Middle frontal gyrus (tissue), 1 donor: ENCODE results near the gene INAFM2.

Experiments used
- DNase-seq: peaks from one replicate; pipeline ENCODE4 v3.0.0-alpha.2; 2015; ENCODE audit warnings: low spot score; ENCODE audit errors: extremely low spot score

Gene INAFM2

GRCh38 chr15:40323239-40323952 lies at the start of gene INAFM2:
Gene INAFM2, plus strand, starts transcription at chr15:40323692. Its CDS starts 364 bp downstream, at chr15:40324056.
- DNase-seq = peak; percentile 77

DNA sequence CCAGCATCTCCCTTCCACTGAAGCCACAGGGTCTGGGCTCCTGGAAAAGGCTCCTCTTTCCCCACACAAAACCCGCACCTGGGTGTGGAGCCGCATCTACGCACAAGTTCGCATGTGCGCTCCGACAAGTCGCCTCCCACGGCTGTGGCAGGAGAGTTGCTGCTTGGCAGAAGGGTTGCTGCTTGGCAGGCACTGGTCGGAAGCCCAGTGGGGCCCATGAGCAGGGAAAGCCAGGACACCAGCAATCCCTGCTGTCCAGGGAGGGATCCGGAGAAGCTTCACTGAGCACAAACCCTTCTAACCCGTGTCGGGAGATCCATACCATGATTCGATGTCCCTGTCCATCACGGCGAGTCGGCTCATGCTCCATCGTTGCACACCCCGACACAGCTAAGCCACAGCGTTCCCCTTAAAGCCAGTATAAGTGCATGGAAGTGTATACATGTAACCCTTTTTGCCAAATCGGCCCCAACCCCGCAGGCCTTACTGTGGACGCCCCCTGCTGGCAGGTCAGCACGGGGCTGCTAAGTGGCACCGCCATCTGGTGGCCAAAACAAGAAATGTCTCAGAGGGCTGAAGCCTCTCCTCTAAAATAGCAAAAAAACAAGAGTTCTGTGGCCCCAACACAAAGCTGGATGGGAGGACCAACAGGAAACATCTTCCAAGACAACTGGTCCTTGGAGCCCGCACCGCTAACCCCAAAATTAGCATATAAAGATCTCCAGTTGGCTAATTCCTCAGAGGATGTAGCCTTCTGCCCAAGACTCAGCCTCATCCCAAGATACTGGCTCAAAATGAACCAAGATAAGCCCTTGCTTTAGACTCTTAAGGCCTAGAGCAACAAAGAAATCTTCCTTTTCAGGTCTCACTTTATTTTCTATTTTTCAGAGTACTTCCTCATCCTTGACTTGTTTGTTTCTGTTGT lies 48.9 kb upstream of the INAFM2 start:
- DNase-seq = peak; percentile 58

- no peak for DNase-seq
Measured at GRCh38 chr15:40275523-40275922, 48.0 kb upstream of the INAFM2 start.

DNA sequence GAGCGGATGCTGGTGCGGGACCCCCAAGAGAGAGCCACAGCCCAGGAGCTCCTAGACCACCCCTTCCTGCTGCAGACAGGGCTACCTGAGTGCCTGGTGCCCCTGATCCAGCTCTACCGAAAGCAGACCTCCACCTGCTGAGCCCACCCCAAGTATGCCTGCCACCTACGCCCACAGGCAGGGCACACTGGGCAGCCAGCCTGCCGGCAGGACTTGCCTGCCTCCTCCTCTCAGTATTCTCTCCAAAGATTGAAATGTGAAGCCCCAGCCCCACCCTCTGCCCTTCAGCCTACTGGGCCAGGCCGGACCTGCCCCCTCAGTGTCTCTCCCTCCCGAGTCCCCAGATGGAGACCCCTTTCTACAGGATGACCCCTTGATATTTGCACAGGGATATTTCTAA lies 47.5 kb upstream of the INAFM2 start:
- DNase-seq = no peak

- no peak for DNase-seq
Measured at GRCh38 chr15:40276927-40277326, 46.6 kb upstream of the INAFM2 start.

DNA sequence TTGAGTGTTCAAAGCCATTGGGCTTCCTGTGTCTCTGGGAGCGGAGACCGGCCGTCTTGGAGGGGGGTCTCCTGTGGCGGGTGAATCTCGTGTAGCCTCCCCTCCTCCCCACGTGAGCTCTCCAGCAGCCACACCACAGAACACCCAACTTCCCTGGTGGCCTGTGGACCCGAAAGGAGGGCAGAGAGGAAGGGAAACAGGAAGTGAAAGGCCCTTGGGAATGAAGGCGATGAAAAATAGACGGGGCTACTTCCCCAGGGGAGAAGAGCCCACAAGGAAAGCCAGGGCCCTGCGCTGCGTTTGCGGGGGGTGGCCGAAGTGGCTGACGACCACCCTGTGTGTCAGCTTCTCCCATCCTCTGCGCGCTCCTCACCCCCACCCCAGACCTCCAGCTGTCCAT lies 46.0 kb upstream of the INAFM2 start:
- no peak for DNase-seq

GRCh38 chr15:40278026-40278425 lies 45.5 kb upstream of the INAFM2 start:
- DNase-seq = no peak

- peak; percentile 38 for DNase-seq
Measured at GRCh38 chr15:40279437-40280141, 43.9 kb upstream of the INAFM2 start.

DNA sequence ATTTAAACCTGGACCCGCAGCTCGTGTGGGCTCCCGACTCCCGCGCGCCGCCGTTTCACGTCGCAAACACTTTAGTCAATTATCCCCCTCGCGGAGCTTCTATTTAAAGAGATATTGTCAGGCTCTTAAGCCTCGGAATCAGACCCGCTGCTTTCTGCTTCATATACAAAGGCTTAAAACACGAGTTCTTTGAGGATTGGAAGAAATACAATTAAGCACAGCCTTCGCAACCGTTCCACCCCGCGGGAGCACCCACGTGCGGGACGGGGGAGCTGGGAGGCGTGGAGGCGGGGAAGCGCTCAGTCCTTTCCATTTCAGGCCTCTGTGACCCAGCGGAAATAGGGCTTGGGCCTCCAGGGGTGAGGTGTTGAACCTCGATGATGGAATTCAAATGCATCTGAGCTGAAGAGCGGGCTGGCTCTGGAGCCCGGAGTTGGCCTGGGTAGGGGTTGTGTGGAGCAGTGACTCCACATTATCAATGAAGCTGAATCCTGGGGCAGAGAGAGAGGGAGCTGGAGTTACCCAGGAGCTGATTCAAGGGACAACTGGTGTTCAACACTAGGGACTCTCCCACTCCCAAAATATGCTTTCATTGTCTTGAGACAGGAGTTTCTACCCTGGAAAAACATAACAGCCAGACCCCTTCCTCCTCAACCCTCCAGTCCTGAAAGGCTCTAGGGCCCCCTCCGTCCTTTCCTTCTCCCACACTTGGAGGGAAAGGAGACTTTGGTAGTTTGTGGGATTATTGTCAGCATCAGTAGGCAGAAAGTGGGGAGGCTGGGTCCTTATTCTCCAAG lies 43.0 kb upstream of the INAFM2 start:
- no peak for DNase-seq

GRCh38 chr15:40281057-40281800 lies 42.3 kb upstream of the INAFM2 start:
- no peak for DNase-seq

DNA sequence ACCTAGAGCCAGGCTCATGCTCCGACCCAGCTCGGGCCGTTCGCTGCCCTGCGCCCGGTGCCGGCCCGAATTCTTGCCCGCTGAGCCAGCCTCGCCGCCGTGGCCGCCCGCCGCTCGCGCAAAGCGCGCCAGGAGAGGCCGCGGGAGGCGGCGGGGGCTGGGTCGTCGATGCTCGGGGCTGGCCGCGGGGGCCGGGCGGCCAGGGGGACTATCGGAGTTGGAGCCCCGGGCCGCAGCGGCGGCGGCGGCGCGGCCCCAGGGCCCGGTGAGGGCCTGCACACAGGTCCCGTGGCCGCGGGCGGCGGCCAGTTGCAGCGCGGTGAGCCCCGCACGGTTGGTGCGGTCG lies 41.7 kb upstream of the INAFM2 start:
- no peak for DNase-seq

GRCh38 chr15:40282147-40282868 lies 41.2 kb upstream of the INAFM2 start:
- no peak for DNase-seq

- DNase-seq = no peak
Measured at GRCh38 chr15:40282869-40283614, 40.5 kb upstream of the INAFM2 start, which contains the start of gene ANKRD63. Gene ANKRD63, minus strand, starts transcription at chr15:40283064. Its CDS starts 478 bp downstream, at chr15:40282586.

- no peak for DNase-seq
Measured at GRCh38 chr15:40283615-40284300, 39.7 kb upstream of the INAFM2 start.

DNA sequence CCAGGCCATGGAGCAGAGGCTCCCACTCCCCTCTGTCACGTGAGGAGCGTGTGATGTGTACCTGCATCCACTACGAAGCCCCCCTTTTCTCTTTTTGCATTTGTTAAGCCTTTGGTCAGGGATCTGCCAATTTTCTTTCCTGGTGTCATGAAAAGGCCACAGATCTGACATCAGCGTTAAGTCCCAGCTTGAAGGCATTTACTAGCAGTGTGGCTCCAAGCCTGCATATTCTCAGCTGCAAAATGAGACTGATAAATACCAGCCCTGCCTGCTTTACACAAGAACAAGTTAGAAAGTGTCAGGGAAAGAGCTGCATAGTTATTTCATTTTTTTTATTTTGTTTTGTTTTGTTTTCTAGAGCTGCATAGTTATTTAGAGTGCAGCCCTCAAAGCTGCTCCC lies 38.3 kb upstream of the INAFM2 start:
- DNase-seq = no peak

GRCh38 chr15:40285554-40286011 lies 37.9 kb upstream of the INAFM2 start:
- DNase-seq = no peak

DNA sequence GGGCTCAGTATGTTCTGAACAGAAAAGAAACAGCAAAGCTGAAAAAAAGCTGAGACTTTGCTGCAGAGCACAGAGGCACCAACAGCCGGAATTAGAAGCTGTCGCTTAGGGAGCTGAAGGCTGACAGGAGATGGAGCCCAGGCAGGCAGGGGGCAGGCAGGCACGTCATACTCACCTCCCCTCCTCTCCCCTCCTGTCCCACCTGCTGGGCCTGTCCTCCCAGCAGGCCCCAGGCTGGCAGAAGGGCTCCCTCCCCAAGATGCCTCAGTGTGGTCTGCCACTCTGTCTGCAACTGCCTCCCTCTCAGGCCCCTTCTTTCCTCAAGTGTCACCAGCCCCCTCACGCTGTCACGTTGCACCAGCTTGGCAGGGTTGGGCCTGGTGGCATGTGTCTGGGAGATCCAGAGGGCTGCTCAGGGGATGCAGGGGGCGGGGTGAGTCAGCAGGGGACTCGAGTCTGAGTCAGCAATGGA lies 37.4 kb upstream of the INAFM2 start:
- DNase-seq = no peak

DNA sequence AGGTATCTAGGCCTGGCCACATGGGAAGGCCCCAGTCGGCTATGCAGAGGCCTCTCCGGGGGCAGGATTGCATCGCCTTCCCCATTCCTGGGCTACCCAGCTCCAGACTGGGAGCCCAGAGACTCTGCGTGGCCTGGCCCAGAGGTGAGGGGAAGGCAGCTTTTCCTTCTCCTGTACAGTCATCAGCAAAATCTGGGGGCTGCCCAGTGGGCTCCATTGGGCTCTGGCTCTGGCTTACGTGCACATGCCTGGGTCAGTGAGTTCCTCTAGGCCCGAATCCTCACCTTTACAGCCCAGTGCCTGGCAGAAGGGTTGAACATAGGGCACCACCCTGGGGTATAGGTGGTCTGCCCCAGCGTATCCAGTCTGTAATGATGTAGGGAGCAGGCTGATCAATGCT lies 36.7 kb upstream of the INAFM2 start:
- no peak for DNase-seq
